NB4 (cell line): ENCODE data around the gene HEXB.
"Not testable (repeated sequence)": the region's sequence is repeated elsewhere in the genome, so short reads cannot be mapped to it uniquely, and the experiment has no call there.

Experiments used
- DNase-seq: peaks from one replicate; pipeline ENCODE4 v3.0.0; 2010; ENCODE audit warnings: low read depth
- H3K4me3 ChIP-seq: one replicate; pipeline ENCODE4 v1.5.1; 2011; ENCODE audit warnings: mild to moderate bottlenecking, low read depth, low read length, moderate library complexity
- CTCF ChIP-seq: IDR thresholded peaks from one replicate; pipeline ENCODE4 v1.5.1; 2012; ENCODE audit warnings: low read depth, low read length
- MAX ChIP-seq: IDR thresholded peaks from 2 replicates; pipeline ENCODE4 v1.6.1; 2011; ENCODE audit warnings: low read depth, low read length
- MYC ChIP-seq: IDR thresholded peaks from 2 replicates; pipeline ENCODE4 v1.6.1; 2011; ENCODE audit warnings: low read depth, low read length
- POLR2A ChIP-seq: IDR thresholded peaks from 2 replicates; pipeline ENCODE4 v1.6.1; 2011; ENCODE audit warnings: mild to moderate bottlenecking; ENCODE audit not compliant: insufficient read length; ENCODE audit errors: extremely low read depth

Gene HEXB

GRCh38 chr5:74670396-74671038 lies 14.5 kb upstream of the HEXB start:
- TF ChIP-seq MAX = no peak
- TF ChIP-seq POLR2A = no peak
- no peak for TF ChIP-seq CTCF
- TF ChIP-seq MYC = no peak
- no peak overlapping the region for H3K4me3 ChIP-seq
- DNase-seq = no peak

GRCh38 chr5:74672215-74672877 lies 12.7 kb upstream of the HEXB start:
- TF ChIP-seq MYC = no peak
- no peak for TF ChIP-seq MAX
- no peak for TF ChIP-seq POLR2A
- TF ChIP-seq CTCF = no peak
- DNase-seq = no peak
- no peak overlapping the region for H3K4me3 ChIP-seq

GRCh38 chr5:74673011-74673790 lies 11.8 kb upstream of the HEXB start:
- H3K4me3 ChIP-seq = no peak overlapping the region
- TF ChIP-seq MYC = no peak
- peak; percentile 27 for TF ChIP-seq CTCF
- no peak for TF ChIP-seq POLR2A
- TF ChIP-seq MAX = no peak
- DNase-seq = peak; percentile 49

- not testable (repeated sequence) for DNase-seq, H3K4me3 ChIP-seq
These were observed 8.6 kb upstream of the HEXB start for GRCh38 chr5:74676466-74676865.

- not testable (repeated sequence) for DNase-seq
These were observed 6.9 kb upstream of the HEXB start for GRCh38 chr5:74678123-74678522.

GRCh38 chr5:74679300-74679699 lies 5.7 kb upstream of the HEXB start:
- not testable (repeated sequence) for DNase-seq, H3K4me3 ChIP-seq

More at GRCh38 chr5:74678123-74678522, 6.9 kb upstream of the HEXB start:
- H3K4me3 ChIP-seq = not testable (repeated sequence)

- no peak for TF ChIP-seq MAX
- TF ChIP-seq MYC = no peak
- no peak for TF ChIP-seq POLR2A
- no peak for TF ChIP-seq CTCF
- DNase-seq = no peak
- no peak overlapping the region for H3K4me3 ChIP-seq
These were observed 5.1 kb upstream of the HEXB start for GRCh38 chr5:74679966-74680365.
